HUES64 (cell line): Measurements from ENCODE around the gene TREM2.

ENCODE experiments used
- H3K27ac ChIP-seq: 2 replicates; pipeline ENCODE4 v1.7.0; 2013; ENCODE audit warnings: low read depth, low read length, inconsistent platforms
- H3K27me3 ChIP-seq: 2 replicates; pipeline ENCODE4 v1.6.1; 2013; ENCODE audit warnings: mild to moderate bottlenecking, low read length; ENCODE audit not compliant: insufficient read depth
- H3K36me3 ChIP-seq: 2 replicates; pipeline ENCODE4 v1.6.1; 2013; ENCODE audit warnings: mild to moderate bottlenecking, low read length; ENCODE audit not compliant: insufficient read depth
- H3K4me1 ChIP-seq: 2 replicates; pipeline ENCODE4 v1.6.1; 2013; ENCODE audit warnings: mild to moderate bottlenecking, low read length, moderate library complexity; ENCODE audit not compliant: insufficient read depth
- H3K4me3 ChIP-seq: 2 replicates; pipeline ENCODE4 v1.5.1; 2013; ENCODE audit warnings: mild to moderate bottlenecking, low read length, moderate library complexity
- H3K9ac ChIP-seq: 2 replicates; pipeline ENCODE4 v1.6.1; 2013; ENCODE audit warnings: mild to moderate bottlenecking, low read depth, low read length
- H3K9me3 ChIP-seq: 2 replicates; pipeline ENCODE4 v1.6.1; 2013; ENCODE audit warnings: low read depth, low read length; ENCODE audit not compliant: insufficient read depth
- WGBS: fragments of 150-250, 120-280 bp; methylation state at CpG from one replicate; pipeline ENCODE4 v1.1.7; 2013; ENCODE audit warnings: missing lambda C conversion rate; 5-methylcytosine and 5-hydroxymethylcytosine counted together

TREM2 gene

GRCh38 chr6:41182069-41183034 lies 19.4 kb upstream of the TREM2 start:
- Histone ChIP-seq H3K27me3 (no peaks in the 10 kb centered on the region), H3K4me1 (no peaks in the 10 kb centered on the region), H3K9ac (no peak overlapping the region), H3K36me3 (no peaks in the 10 kb centered on the region), H3K27ac (no peak overlapping the region), H3K9me3 (no peaks in the 10 kb centered on the region), H3K4me3 (no peak overlapping the region)
- WGBS, result 91% methylated on average over 4 of the region's 4 CpGs

GRCh38 chr6:41181566-41181965 lies 18.6 kb upstream of the TREM2 start:
- WGBS, result 60% methylated on average over 1 of the region's 1 CpG
- Histone ChIP-seq H3K4me3 (no peak overlapping the region), H3K36me3 (no peaks in the 10 kb centered on the region), H3K9ac (no peak overlapping the region), H3K27me3 (no peaks in the 10 kb centered on the region), H3K9me3 (no peaks in the 10 kb centered on the region), H3K27ac (no peak overlapping the region), H3K4me1 (no peaks in the 10 kb centered on the region)

- no peaks in the 10 kb centered on the region for H3K4me1 ChIP-seq
- H3K27me3 ChIP-seq, result no peaks in the 10 kb centered on the region
- WGBS, result 90% methylated on average over 3 of the region's 4 CpGs
- no peaks in the 10 kb centered on the region for H3K36me3 ChIP-seq
- H3K9me3 ChIP-seq, result no peaks in the 10 kb centered on the region
- no peak overlapping the region for H3K27ac ChIP-seq
- no peak overlapping the region for H3K4me3 ChIP-seq
- no peak overlapping the region for H3K9ac ChIP-seq
Observed at GRCh38 chr6:41179163-41179562, 16.2 kb upstream of the TREM2 start.

GRCh38 chr6:41177695-41178094 lies 14.8 kb upstream of the TREM2 start:
- H3K36me3 ChIP-seq, result no peaks in the 10 kb centered on the region
- H3K27ac ChIP-seq, result no peak overlapping the region
- no peaks in the 10 kb centered on the region for H3K4me1 ChIP-seq
- no peaks in the 10 kb centered on the region for H3K9me3 ChIP-seq
- no peak overlapping the region for H3K9ac ChIP-seq
- WGBS, result 100% methylated on average over 2 of the region's 2 CpGs
- no peaks in the 10 kb centered on the region for H3K27me3 ChIP-seq
- H3K4me3 ChIP-seq, result no peak overlapping the region

GRCh38 chr6:41177287-41177686 lies 14.4 kb upstream of the TREM2 start:
- no peaks in the 10 kb centered on the region for H3K27me3 ChIP-seq
- H3K9ac ChIP-seq, result no peak overlapping the region
- WGBS, result 88% methylated on average over 3 of the region's 3 CpGs
- H3K9me3 ChIP-seq, result no peaks in the 10 kb centered on the region
- H3K4me3 ChIP-seq, result no peak overlapping the region
- H3K4me1 ChIP-seq, result no peaks in the 10 kb centered on the region
- no peaks in the 10 kb centered on the region for H3K36me3 ChIP-seq
- no peak overlapping the region for H3K27ac ChIP-seq

GRCh38 chr6:41176189-41176588 lies 13.3 kb upstream of the TREM2 start:
- H3K27me3 ChIP-seq, result no peaks in the 10 kb centered on the region
- peaks cover 6% of the 10 kb centered on the region for H3K4me1 ChIP-seq
- no peaks in the 10 kb centered on the region for H3K36me3 ChIP-seq
- H3K27ac ChIP-seq, result no peak overlapping the region
- H3K4me3 ChIP-seq, result no peak overlapping the region
- WGBS, result 93% methylated on average over 12 of the region's 12 CpGs
- H3K9ac ChIP-seq, result no peak overlapping the region
- no peaks in the 10 kb centered on the region for H3K9me3 ChIP-seq

GRCh38 chr6:41175084-41175483 lies 12.2 kb upstream of the TREM2 start:
- H3K9ac ChIP-seq, result no peak overlapping the region

GRCh38 chr6:41174610-41175009 lies 11.7 kb upstream of the TREM2 start:
- no peak overlapping the region for H3K4me3 ChIP-seq
- H3K9ac ChIP-seq, result no peak overlapping the region
- H3K27ac ChIP-seq, result no peak overlapping the region
- H3K36me3 ChIP-seq, result no peaks in the 10 kb centered on the region
- peaks cover 16% of the 10 kb centered on the region for H3K4me1 ChIP-seq
- H3K9me3 ChIP-seq, result no peaks in the 10 kb centered on the region
- WGBS, result 98% methylated on average over 2 of the region's 2 CpGs
- no peaks in the 10 kb centered on the region for H3K27me3 ChIP-seq

More at GRCh38 chr6:41175084-41175483, 12.2 kb upstream of the TREM2 start:
- H3K4me3 ChIP-seq, result no peak overlapping the region
- H3K36me3 ChIP-seq, result no peaks in the 10 kb centered on the region
- peaks cover 16% of the 10 kb centered on the region for H3K4me1 ChIP-seq
- no peaks in the 10 kb centered on the region for H3K27me3 ChIP-seq
- H3K27ac ChIP-seq, result no peak overlapping the region
- 100% methylated on average over 1 of the region's 1 CpG for WGBS
- no peaks in the 10 kb centered on the region for H3K9me3 ChIP-seq

- H3K27me3 ChIP-seq, result no peaks in the 10 kb centered on the region
- whole genome bisulfite sequencing, result 18% methylated on average over 2 of the region's 3 CpGs
- H3K4me1 ChIP-seq, result peaks cover 16% of the 10 kb centered on the region
- H3K9me3 ChIP-seq, result no peaks in the 10 kb centered on the region
- no peaks in the 10 kb centered on the region for H3K36me3 ChIP-seq
- H3K27ac ChIP-seq, result peak overlapping the region; percentile 81; the same call in 1 of the 2 replicates
- peak overlapping the region; percentile 33; the same call in 1 of the 2 replicates for H3K9ac ChIP-seq
- H3K4me3 ChIP-seq, result no peak overlapping the region
Observed at GRCh38 chr6:41171908-41172307, 9.0 kb upstream of the TREM2 start.

- no peaks in the 10 kb centered on the region for H3K27me3 ChIP-seq
- peaks cover 16% of the 10 kb centered on the region for H3K4me1 ChIP-seq
- H3K9ac ChIP-seq, result no peak overlapping the region
- H3K27ac ChIP-seq, result peak overlapping the region; percentile 81; the same call in 1 of the 2 replicates
- no peaks in the 10 kb centered on the region for H3K36me3 ChIP-seq
- H3K4me3 ChIP-seq, result no peak overlapping the region
- WGBS, result 64% methylated on average over 4 of the region's 4 CpGs
- H3K9me3 ChIP-seq, result no peaks in the 10 kb centered on the region
Observed at GRCh38 chr6:41170547-41171160, 7.7 kb upstream of the TREM2 start.

- WGBS, result 73% methylated on average over 5 of the region's 5 CpGs
- Histone ChIP-seq H3K4me3 (no peak overlapping the region), H3K9ac (no peak overlapping the region), H3K4me1 (peaks cover 16% of the 10 kb centered on the region), H3K9me3 (no peaks in the 10 kb centered on the region), H3K36me3 (no peaks in the 10 kb centered on the region), H3K27me3 (no peaks in the 10 kb centered on the region), H3K27ac (no peak overlapping the region)
Observed at GRCh38 chr6:41167173-41167963, 4.5 kb upstream of the TREM2 start.
